Measurements from ENCODE around the gene ADGRD2. TPM values are rescaled to one million over a fixed set of nuclear protein-coding genes. Genes with fewer than 3 reads are reported as not detected.

Gene ADGRD2
- total RNA-seq (2021; ENCODE audit: unreplicated experiment) (not detected), Bru-seq, nascent RNA (percentile 9 among the genes with signal in this experiment), BruChase-seq, experiment 1, labeled RNA remaining after a 6-hour chase (percentile 4 among the genes with signal in this experiment), BruChase-seq, experiment 2, labeled RNA remaining after a 2-hour chase (percentile 6 among the genes with signal in this experiment)
- 0.79 and 1.5 TPM in 2 replicates for polyA plus RNA-seq (2012)
- long read RNA-seq = 0 reads

GRCh38 chr9:124450241-124450924, at the start of gene ADGRD2:
TSS of gene ADGRD2 (plus strand) at chr9:124450451. CDS start at chr9:124451667, 1,216 bp downstream.
- ATAC-seq (no peak), DNase-seq (ENCODE audit: low read depth, low spot score) (no peak)
- no peaks in the 10 kb centered on the region for H3K9me2 ChIP-seq (ENCODE audit: insufficient read depth)
- H4K20me1 ChIP-seq (ENCODE audit: insufficient read depth) = no peaks in the 10 kb centered on the region
- H3K9ac ChIP-seq (ENCODE audit: low read length) = no peak within 1 kb of the TSS
- intact Hi-C loops (cut with micrococcal nuclease) = no loop called here
- H3K79me2 ChIP-seq (ENCODE audit: insufficient read depth, low read length) = no peaks in the 10 kb centered on the region
- CTCF ChIA-PET = no interaction called here
- no peaks in the 10 kb centered on the region for H3K36me3 ChIP-seq (ENCODE audit: control insufficient read depth in 1 of 2, insufficient read depth in 2 of 2, low read length in 2 of 2)
- H3K4me2 ChIP-seq (ENCODE audit: low read length) = no peak within 1 kb of the TSS
- no peaks in the 10 kb centered on the region for H3K27me3 ChIP-seq (ENCODE audit: insufficient read depth, low read length)
- BruUV-seq (replicated peaks) = no TSS peak
- no peak within 1 kb of the TSS for H2AFZ ChIP-seq (ENCODE audit: low read depth, low read length, poor library complexity, severe bottlenecking)
- POLR2A ChIA-PET = no interaction called here
- TF ChIP-seq CEBPB (IDR thresholded peaks at IDR 0.05; ENCODE audit: low read depth) = no peak
- no peak for TF ChIP-seq SIN3A (IDR thresholded peaks at IDR 0.05; ENCODE audit: low read depth)
- no peak for TF ChIP-seq ZBTB33 (IDR thresholded peaks at IDR 0.05; ENCODE audit: extremely low read depth, insufficient replicate concordance, low read length)
- RAD21 ChIA-PET (ENCODE audit: low non-redundant PET in 1 of 2, low total read pairs in 2 of 2, uncharacterized antibody in 2 of 2, unreplicated experiment in 2 of 2) = no interaction called here
- H3K27ac ChIP-seq (ENCODE audit: low read depth, low read length) = no peak within 1 kb of the TSS
- no peak within 1 kb of the TSS for H3K4me3 ChIP-seq (replicated peaks in 1 of 2; ENCODE audit: low read depth in 1 of 2, low read length in 2 of 2)
- H3K4me1 ChIP-seq (ENCODE audit: control insufficient read depth in 1 of 2, insufficient read depth in 2 of 2, low read length in 2 of 2) = peaks cover 17 to 43% of the 10 kb centered on the region in 2 experiments
- no peaks in the 10 kb centered on the region for H3K9me3 ChIP-seq (ENCODE audit: control insufficient read depth in 1 of 2, insufficient read depth in 1 of 2, low read depth in 1 of 2, low read length in 2 of 2)

- Histone ChIP-seq H3K4me2 (ENCODE audit: low read length) (no peak overlapping the region), H3K9ac (ENCODE audit: low read length) (no peak overlapping the region), H3K36me3 (ENCODE audit: control insufficient read depth in 1 of 2, insufficient read depth in 2 of 2, low read length in 2 of 2) (peaks cover 53 to 71% of the 10 kb centered on the region in 2 experiments), H3K9me2 (ENCODE audit: insufficient read depth) (no peaks in the 10 kb centered on the region), H3K4me1 (ENCODE audit: control insufficient read depth in 1 of 2, insufficient read depth in 2 of 2, low read length in 2 of 2) (no peaks in the 10 kb centered on the region), H4K20me1 (ENCODE audit: insufficient read depth) (peaks cover 25% of the 10 kb centered on the region), H3K79me2 (ENCODE audit: insufficient read depth, low read length) (peaks cover 100% of the 10 kb centered on the region), H3K27ac (ENCODE audit: low read depth, low read length) (no peak overlapping the region), H3K4me3 (replicated peaks in 1 of 2; ENCODE audit: low read depth in 1 of 2, low read length in 2 of 2) (no peak overlapping the region), H3K9me3 (ENCODE audit: control insufficient read depth in 1 of 2, insufficient read depth in 1 of 2, low read depth in 1 of 2, low read length in 2 of 2) (no peaks in the 10 kb centered on the region), H3K27me3 (ENCODE audit: insufficient read depth, low read length) (no peaks in the 10 kb centered on the region), H2AFZ (ENCODE audit: low read depth, low read length, poor library complexity, severe bottlenecking) (no peak overlapping the region)
- intact Hi-C loops (cut with micrococcal nuclease) = no loop called here
- no peak for ATAC-seq
- ChIA-PET CTCF (no interaction called here), RAD21 (ENCODE audit: low non-redundant PET in 1 of 2, low total read pairs in 2 of 2, uncharacterized antibody in 2 of 2, unreplicated experiment in 2 of 2) (interaction anchor here in 1 of 2 experiments (0.7 kb wide), 1 partner anchor 973 kb away, joined by 4 read pairs; no protein-coding TSS in a partner anchor), POLR2A (no interaction called here)
- TF ChIP-seq YY1 (IDR thresholded peaks at IDR 0.05; ENCODE audit: extremely low read depth, insufficient replicate concordance, low read depth, low read length) (no peak), POLR2AphosphoS5 (IDR thresholded peaks at IDR 0.05; ENCODE audit: low read depth, low read length) (no peak), SRF (IDR thresholded peaks at IDR 0.05; ENCODE audit: low read depth) (no peak), EZH2phosphoT487 (IDR thresholded peaks at IDR 0.05; ENCODE audit: borderline replicate concordance) (no peak), ATF3 (IDR thresholded peaks at IDR 0.05) (no peak), JUND (IDR thresholded peaks at IDR 0.05) (no peak)
- no peak for DNase-seq (ENCODE audit: low read depth, low spot score)
- no TSS peak for BruUV-seq (replicated peaks)
Measured at GRCh38 chr9:124403246-124403645, 47.0 kb upstream of the ADGRD2 start.

All from HCT116 (cell line).